HG02642 (cell line): ENCODE results near the gene STIP1.

Experiments
- ATAC-seq: cut with Tn5 transposase; IDR thresholded peaks from one replicate; pipeline ENCODE4 v1.9.1; 2021; ENCODE audit warnings: mild to moderate bottlenecking; ENCODE audit not compliant: unreplicated experiment, poor library complexity

STIP1 gene

DNA sequence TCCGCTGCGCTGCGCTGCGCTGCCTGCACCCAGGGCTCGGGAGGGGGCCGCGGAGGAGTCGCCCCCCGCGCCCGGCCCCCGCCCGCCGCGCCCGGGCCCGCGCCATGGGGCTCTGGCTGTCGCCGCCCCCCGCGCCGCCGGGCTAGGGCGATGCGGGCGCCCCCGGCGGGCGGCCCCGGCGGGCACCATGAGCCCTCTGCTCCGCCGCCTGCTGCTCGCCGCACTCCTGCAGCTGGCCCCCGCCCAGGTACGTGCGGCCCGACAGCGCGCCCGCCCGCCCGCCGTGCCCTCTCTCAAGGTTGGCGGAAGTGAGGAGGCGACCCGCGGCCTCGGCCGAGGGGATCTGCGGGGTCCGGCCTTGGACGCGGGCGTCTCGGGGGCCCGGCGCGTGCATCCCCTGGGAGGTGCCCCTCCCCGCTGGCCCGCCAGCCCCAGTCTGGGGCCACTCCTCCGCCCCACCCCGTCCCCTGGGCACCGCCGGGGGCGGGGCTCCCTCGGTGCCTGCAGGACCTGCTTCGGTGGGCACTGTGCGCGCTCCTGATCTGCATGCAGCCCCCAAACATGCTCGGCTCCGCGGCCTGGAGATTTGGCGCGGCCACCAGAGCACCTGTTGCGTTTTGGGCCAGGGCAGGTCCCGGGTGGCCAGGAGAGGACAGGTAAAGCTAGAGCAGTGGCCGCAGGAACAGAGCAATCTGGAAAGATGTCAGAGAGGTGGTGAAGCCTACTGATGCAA is 48.8 kb downstream of the STIP1 start:
- ATAC-seq = peak; percentile 35

DNA sequence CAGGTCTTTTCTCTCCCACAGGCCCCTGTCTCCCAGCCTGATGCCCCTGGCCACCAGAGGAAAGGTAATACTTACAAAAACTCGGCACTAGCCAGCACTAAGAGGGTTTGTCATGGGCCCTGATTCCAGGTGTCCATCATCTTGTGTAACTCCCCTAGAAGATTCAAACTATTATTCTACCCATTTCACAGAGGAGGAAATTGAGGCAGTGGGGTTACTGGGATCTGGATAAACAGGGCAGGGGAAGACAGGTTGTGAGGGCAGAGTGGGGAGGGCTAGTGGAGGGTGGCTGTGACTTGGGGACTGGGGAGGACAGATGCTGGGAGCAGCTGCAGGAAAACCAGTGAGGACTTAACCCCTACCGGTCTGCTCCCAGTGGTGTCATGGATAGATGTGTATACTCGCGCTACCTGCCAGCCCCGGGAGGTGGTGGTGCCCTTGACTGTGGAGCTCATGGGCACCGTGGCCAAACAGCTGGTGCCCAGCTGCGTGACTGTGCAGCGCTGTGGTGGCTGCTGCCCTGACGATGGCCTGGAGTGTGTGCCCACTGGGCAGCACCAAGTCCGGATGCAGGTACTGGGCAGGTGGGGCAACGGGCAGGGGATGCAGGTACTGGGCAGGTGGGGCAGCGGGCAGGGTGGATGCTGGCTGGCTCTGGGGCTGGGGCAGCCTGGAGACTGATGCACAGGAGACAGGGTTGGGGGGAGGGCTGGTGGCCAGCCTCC is 49.6 kb downstream of the STIP1 start:
- no peak for ATAC-seq

DNA sequence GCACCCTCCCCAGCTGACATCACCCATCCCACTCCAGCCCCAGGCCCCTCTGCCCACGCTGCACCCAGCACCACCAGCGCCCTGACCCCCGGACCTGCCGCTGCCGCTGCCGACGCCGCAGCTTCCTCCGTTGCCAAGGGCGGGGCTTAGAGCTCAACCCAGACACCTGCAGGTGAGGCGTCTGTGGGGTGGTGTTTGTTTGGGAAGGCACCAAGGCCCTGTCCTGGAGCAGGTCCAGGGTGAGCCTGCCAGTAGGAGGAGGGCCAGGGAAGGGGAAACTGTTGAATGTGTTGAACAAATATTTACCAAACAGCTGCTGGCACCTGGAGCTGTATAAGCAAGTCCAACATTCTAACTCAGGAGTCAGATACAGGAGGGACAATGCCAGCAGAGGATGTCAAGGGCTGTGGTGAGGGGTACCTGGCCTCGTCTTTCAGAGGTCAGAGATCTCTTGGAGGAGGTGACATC is 51.5 kb downstream of the STIP1 start:
- no peak for ATAC-seq

DNA sequence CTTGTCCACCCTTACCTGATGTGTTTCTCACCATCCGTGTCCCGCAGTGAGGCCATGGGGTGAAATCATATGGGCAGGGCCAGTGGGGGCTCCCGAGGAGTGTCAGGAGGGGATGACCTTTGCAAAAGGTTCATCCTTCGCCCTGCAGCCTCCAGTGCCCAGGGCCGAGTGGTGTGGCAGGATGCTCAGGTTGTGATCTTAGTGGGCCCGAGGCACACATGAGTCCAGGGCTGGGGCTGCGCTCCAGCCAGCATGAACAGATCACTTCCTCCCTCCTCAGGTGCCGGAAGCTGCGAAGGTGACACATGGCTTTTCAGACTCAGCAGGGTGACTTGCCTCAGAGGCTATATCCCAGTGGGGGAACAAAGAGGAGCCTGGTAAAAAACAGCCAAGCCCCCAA is 52.1 kb downstream of the STIP1 start:
- no peak for ATAC-seq

DNA sequence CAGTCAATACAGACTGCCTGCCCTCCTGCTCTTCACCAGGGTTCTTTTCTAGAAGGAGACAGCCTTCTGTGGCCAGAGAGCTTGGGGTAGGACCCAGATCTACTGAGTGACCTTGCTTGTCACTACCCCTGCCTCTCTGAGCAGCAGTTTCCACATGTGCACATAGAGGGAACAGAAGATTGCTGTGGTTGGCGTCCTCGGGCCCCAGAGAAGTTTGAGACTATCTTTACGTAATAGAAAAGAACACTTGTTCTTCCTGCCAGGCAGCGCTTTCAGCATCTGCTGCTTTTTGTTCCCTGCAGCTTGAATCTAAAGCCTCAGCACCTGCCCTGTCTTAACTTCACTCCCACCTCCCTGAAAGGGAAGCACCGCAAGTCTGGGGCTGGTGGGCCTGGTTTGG is 53.0 kb downstream of the STIP1 start:
- no peak for ATAC-seq

DNA sequence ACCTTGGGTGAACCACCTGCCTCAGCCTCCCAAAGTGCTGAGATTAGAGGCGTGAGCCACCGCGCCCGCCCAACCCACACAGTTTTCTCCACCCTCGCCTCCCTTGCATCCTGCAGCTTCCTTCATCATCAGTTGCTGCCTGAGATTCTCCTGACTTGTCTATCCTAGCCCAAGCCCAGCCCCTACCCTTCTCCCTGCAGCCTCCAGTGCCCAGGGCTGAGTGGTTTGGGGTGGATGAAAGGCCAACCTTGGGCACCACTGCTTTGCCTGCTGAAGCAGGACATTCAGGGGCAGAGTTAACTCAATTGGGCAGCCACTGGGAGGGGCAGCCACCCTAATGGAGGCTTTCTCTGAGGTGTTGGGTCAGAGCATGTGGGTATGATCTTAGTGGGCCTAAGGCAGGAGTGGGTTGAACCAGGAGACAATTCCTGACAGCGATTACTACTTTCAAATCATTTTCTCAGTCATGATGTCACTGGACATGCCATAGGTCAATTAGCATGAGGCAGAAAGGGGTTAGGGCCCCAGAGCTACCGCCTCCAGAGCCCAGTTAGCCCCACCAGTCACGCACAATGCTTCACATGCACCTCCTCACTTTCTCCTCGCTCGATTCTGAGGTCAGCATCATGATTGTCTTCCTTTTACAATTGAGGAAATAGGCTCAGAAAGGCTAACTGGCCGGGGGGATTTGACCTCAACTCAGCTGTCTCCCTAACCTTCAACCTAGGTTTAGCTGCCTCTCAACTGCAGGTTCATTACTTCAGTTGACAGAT is 53.9 kb downstream of the STIP1 start:
- no peak for ATAC-seq

DNA sequence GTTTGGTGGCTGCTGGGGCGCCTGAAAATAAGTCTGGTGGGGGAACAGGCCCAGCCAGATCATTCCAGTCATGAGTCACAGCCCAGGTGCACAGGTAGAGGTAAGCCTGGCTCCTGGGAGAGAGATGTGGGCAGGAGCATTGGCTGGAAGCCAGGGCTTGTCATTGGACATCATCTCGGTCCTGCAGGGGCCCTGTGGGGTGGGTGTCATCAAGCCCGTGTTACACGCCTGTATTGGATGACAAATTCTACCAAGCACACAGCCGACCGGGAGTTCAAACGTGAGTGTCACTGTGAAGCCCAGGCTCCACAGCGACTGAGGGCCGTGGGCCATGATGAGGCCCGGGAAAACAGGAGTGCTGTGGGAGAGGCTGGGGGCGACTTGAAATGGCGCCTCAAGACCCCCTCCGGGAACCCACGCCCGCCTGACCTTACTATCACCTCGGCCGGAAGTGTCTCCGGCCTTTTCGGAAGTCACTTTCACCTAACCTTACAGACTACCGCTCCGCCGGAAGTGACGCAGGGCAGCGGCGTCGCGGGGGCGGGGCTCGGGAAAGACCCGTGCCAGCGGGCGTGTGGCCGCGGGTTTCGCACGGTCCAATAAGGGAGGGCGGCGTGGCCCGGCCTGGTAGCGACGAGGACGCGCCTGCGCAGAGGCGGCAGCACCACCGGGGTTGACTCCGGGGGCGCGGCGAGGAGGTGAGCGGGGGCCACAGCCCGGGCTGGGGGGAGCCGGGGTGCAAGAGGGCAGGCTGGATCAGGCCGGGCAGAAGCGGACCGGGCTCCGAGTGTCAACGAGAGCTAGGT is 54.7 kb downstream of the STIP1 start, which contains the start of gene FKBP2:
FKBP2 (plus strand) TSS at position 661 of the 806 bp plus-strand sequence. CDS start 1,293 bp downstream, outside the sequence.
- peak; percentile 56 for ATAC-seq

GRCh38 chr11:64241241-64241490 is 55.2 kb downstream of the STIP1 start:
- peak; percentile 73 for ATAC-seq

GRCh38 chr11:64241491-64242374 is 55.8 kb downstream of the STIP1 start:
- ATAC-seq = peak; percentile 11

DNA sequence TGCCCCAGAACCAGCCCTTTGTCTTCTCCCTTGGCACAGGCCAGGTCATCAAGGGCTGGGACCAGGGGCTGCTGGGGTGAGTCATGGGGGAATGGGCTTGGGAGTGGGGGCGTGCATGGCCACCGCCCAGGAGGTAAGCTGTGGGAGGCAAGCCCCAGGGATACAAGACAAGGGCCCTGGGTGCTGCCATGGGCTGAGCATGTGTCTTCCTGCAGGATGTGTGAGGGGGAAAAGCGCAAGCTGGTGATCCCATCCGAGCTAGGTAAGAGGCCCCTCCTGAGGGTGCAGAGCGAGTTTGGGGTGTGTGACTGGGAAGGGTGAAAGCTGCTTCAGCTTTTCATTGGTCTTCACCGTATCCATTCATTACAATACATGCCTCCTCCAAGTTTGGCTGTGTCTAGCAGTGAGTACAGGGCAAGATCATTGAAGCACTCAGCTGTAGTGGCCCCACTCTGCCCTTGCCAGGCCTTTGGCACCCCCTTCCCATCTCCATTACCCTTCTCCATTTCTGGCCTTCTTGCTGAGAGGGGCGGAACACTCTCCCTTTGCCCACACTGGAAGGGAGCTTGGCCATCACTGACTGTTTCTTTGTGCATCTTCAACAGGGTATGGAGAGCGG is 57.4 kb downstream of the STIP1 start:
- no peak for ATAC-seq

GRCh38 chr11:64244107-64244506 is 58.1 kb downstream of the STIP1 start:
- no peak for ATAC-seq

- no peak for ATAC-seq
These were observed 59.0 kb downstream of the STIP1 start for GRCh38 chr11:64244966-64245365.

GRCh38 chr11:64245401-64245796 is 59.4 kb downstream of the STIP1 start:
- no peak for ATAC-seq

DNA sequence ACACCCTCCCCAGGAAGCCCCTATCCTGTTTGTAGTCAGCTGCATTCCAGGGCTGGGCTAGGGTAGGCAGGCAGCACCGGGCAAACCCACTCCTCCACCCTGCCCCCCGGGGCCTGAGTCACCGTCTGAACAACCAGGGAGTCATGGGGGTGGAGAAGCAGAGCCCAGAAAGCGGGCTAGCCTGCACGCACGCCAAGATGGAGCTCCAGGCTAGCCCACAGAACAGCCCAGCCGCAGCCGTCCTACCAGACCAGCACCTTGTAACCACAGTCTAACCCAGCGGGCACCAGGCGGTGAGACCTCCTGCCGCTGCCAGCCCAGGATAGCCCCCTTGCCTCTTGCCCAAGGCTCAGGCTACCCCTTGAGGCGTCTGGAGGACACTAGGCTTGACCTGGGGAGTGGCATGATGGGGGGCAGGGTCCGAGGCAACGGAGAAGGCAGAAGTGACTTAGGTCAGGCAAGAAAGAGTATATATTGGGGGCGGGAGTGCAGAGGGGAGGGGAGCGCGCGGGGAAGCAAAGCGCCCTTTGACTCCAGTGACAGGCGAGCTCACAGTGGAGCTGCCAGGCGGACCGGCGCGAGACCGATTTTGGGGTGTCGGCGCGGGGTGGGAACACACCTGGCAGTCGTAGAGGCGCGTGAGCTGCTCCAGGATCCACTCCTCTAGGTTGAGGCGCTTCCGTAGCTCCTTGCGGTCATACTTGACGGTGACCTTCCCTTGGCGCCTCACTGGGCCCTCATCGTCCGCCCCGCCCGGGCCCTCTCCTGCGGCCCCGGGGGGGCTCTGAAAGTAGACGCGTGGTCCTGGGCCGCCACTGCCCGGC is 60.0 kb downstream of the STIP1 start:
- no peak for ATAC-seq

GRCh38 chr11:64246621-64246870 is 60.6 kb downstream of the STIP1 start:
- ATAC-seq = peak; percentile 10

DNA sequence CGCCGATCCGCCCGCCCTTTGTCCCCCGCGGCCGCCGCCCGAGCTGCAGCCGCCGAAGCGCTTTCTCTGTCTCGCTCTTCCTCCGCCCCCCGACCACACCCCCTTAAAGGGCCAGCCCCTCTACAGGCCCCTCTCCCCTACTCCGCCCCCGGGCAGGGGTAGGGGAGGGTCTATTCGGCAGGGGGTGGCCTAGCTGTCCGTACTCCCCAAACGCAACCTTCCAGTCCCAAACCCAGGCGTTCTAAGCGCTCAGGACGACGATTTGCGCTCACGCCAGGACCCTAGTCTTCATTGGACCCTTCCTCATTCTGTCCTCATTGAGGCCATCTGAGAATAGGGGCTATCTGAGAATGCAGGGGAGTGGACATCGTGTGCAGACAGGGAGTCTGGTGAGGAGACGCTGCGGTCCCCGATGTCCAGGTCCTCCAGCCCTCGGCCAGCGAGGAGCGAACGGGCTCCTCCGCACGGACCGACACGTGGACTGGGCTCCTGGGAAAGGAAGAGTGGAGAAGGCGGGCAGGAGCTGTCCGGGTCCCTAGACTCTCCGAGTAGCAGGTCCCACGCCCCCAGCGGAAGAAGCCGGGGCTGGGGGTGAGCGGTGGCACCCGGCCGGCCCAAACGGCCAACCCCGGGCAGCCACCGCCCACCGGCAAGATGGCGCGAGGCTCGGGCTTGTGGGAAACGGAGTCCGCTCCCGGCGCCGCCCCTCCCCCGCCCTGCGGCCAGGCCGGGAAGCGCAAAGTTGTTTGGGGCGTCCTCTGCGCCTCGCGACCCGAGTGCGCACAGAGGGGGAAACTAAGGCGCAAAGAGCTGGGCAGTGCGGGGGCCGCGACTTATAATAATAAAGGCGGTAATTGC is 61.1 kb downstream of the STIP1 start, which contains the start of gene PPP1R14B:
PPP1R14B (minus strand) TSS at position 73 of the 858 bp plus-strand sequence. CDS start 270 bp downstream, outside the sequence.
- ATAC-seq = peak; percentile 37
